Measurements from ENCODE around the gene SSH3. TPM values are rescaled to one million over a fixed set of nuclear protein-coding genes. Genes with fewer than 3 reads are reported as not detected.
"Not testable (repeated sequence)": the region's sequence is repeated elsewhere in the genome, so short reads cannot be mapped to it uniquely, and the experiment has no call there.

SSH3 gene
- total RNA-seq, 3 donors from 2014 or later (not counting 1 experiment from before 2014, with no cell fraction given), result 34.3 to 42.7 (median 38.1) TPM

DNA sequence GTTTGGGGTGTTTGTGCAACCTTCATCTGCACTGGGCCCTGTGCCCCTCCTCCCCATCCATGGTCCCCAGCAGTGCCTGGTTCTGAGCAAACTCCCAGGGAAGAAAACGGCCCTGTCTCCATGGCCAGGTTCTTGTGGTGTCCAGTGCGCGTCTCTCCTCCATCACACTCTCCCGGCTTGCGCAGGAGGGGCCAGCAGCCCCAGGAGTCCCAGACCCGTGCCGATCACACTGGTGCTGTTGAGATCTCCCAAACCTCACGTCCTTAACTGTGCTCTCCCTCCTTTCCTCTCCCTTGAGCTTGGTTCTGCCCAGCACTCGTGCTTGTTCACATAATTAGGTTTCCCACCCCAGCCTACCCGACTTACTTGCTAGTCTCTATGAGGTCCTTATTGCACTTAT is 48.0 kb upstream of the SSH3 start:
- ATAC-seq (no peak), DNase-seq (no peak)
- H3K27ac Mint-ChIP-seq, result peak overlapping the region; percentile 78 to 89
- intact Hi-C loops (cut with micrococcal nuclease), result no loop called here
- H3K27me3 ChIP-seq (ENCODE audit: control insufficient read depth, insufficient read depth, low read length), result no peaks in the 10 kb centered on the region
- H3K9me3 ChIP-seq (ENCODE audit: control insufficient read depth, insufficient read depth, low read length), result no peaks in the 10 kb centered on the region
- H3K36me3 Mint-ChIP-seq, result peaks cover 23% of the 10 kb centered on the region
- H3K4me3 Mint-ChIP-seq, result no peak overlapping the region
- H3K4me3 ChIP-seq (ENCODE audit: low read length), result no peak overlapping the region
- TF ChIP-seq, protein P1, sequence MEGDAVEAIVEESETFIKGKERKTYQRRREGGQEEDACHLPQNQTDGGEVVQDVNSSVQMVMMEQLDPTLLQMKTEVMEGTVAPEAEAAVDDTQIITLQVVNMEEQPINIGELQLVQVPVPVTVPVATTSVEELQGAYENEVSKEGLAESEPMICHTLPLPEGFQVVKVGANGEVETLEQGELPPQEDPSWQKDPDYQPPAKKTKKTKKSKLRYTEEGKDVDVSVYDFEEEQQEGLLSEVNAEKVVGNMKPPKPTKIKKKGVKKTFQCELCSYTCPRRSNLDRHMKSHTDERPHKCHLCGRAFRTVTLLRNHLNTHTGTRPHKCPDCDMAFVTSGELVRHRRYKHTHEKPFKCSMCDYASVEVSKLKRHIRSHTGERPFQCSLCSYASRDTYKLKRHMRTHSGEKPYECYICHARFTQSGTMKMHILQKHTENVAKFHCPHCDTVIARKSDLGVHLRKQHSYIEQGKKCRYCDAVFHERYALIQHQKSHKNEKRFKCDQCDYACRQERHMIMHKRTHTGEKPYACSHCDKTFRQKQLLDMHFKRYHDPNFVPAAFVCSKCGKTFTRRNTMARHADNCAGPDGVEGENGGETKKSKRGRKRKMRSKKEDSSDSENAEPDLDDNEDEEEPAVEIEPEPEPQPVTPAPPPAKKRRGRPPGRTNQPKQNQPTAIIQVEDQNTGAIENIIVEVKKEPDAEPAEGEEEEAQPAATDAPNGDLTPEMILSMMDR (IDR thresholded peaks at IDR 0.05), result no peak
- H3K4me1 Mint-ChIP-seq, result peaks cover 35 to 36% of the 10 kb centered on the region in 2 donors
- no peaks in the 10 kb centered on the region for H3K9me3 Mint-ChIP-seq
- no peaks in the 10 kb centered on the region for H3K27me3 Mint-ChIP-seq (ENCODE audit: low read depth in 2 of 2)
- H3K4me1 ChIP-seq (ENCODE audit: control insufficient read depth, insufficient read depth, low read length), result peaks cover 18% of the 10 kb centered on the region
- H3K27ac ChIP-seq (ENCODE audit: low read length), result no peak overlapping the region
- WGBS (ENCODE audit: insufficient coverage), result 97% methylated on average over 10 of the region's 10 CpGs
- H3K36me3 ChIP-seq (ENCODE audit: control insufficient read depth, insufficient read depth, low read length), result peaks cover 70% of the 10 kb centered on the region

DNA sequence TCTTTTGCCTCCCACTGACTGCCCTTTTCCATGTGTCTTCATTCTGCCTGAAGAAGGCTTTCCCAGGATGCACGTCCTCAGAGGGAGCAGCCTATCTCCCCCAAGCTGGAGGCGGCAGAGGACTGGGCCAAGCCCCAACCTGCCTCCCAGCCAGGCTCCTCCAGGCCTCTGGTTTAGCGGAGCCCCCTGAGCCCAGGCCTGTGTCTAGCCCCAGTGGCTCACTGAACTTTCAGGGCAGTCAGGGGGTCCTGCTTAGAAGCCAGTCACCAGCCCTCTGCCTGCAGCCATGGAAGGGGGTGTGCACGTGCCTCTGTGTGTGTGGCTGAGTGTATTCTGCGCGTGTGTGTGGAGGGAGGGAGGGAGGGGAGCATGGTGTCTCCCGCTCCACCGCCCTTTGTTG is 47.5 kb upstream of the SSH3 start:
- no peak for ATAC-seq
- Mint-ChIP-seq H3K9me3 (no peaks in the 10 kb centered on the region), H3K4me1 (peaks cover 35 to 36% of the 10 kb centered on the region in 2 donors), H3K27ac (peak overlapping the region; percentile 78 to 89), H3K27me3 (ENCODE audit: low read depth in 2 of 2) (no peaks in the 10 kb centered on the region), H3K4me3 (no peak overlapping the region), H3K36me3 (peaks cover 23% of the 10 kb centered on the region)
- intact Hi-C loops (cut with micrococcal nuclease), result no loop called here
- H3K4me3 ChIP-seq (ENCODE audit: low read length), result no peak overlapping the region
- H3K27ac ChIP-seq (ENCODE audit: low read length), result no peak overlapping the region
- H3K36me3 ChIP-seq (ENCODE audit: control insufficient read depth, insufficient read depth, low read length), result peaks cover 65% of the 10 kb centered on the region
- TF ChIP-seq, protein P1 (IDR thresholded peaks at IDR 0.05), result no peak
- 93% methylated on average over 8 of the region's 8 CpGs for WGBS (ENCODE audit: insufficient coverage)
- H3K4me1 ChIP-seq (ENCODE audit: control insufficient read depth, insufficient read depth, low read length), result peaks cover 18% of the 10 kb centered on the region
- H3K9me3 ChIP-seq (ENCODE audit: control insufficient read depth, insufficient read depth, low read length), result no peaks in the 10 kb centered on the region
- no peak for DNase-seq
- H3K27me3 ChIP-seq (ENCODE audit: control insufficient read depth, insufficient read depth, low read length), result no peaks in the 10 kb centered on the region

GRCh38 chr11:67256477-67257135 is 46.7 kb upstream of the SSH3 start:
- no peaks in the 10 kb centered on the region for H3K9me3 ChIP-seq (ENCODE audit: control insufficient read depth, insufficient read depth, low read length)
- H3K27me3 ChIP-seq (ENCODE audit: control insufficient read depth, insufficient read depth, low read length), result no peaks in the 10 kb centered on the region
- intact Hi-C loops (cut with micrococcal nuclease), result no loop called here
- H3K4me1 ChIP-seq (ENCODE audit: control insufficient read depth, insufficient read depth, low read length), result peaks cover 24% of the 10 kb centered on the region
- H3K36me3 Mint-ChIP-seq, result peaks cover 23% of the 10 kb centered on the region
- TF ChIP-seq, protein P1 (IDR thresholded peaks at IDR 0.05), result no peak
- peak overlapping the region; percentile 73 to 89 for H3K27ac Mint-ChIP-seq
- H3K4me3 ChIP-seq (ENCODE audit: low read length), result no peak overlapping the region
- no peak for ATAC-seq
- peaks cover 35 to 37% of the 10 kb centered on the region in 2 donors for H3K4me1 Mint-ChIP-seq
- no peaks in the 10 kb centered on the region for H3K27me3 Mint-ChIP-seq (ENCODE audit: low read depth in 2 of 2)
- no peak overlapping the region for H3K27ac ChIP-seq (ENCODE audit: low read length)
- H3K4me3 Mint-ChIP-seq, result no peak overlapping the region
- no peaks in the 10 kb centered on the region for H3K9me3 Mint-ChIP-seq
- no peak for DNase-seq
- 83% methylated on average over 5 of the region's 5 CpGs for WGBS (ENCODE audit: insufficient coverage)
- H3K36me3 ChIP-seq (ENCODE audit: control insufficient read depth, insufficient read depth, low read length), result peaks cover 58% of the 10 kb centered on the region

GRCh38 chr11:67260406-67260805 is 42.9 kb upstream of the SSH3 start:
- no peak for DNase-seq
- Histone ChIP-seq H3K36me3 (ENCODE audit: control insufficient read depth, insufficient read depth, low read length) (peaks cover 20% of the 10 kb centered on the region), H3K4me1 (ENCODE audit: control insufficient read depth, insufficient read depth, low read length) (peaks cover 29% of the 10 kb centered on the region), H3K27me3 (ENCODE audit: control insufficient read depth, insufficient read depth, low read length) (no peaks in the 10 kb centered on the region), H3K27ac (ENCODE audit: low read length) (no peak overlapping the region), H3K9me3 (ENCODE audit: control insufficient read depth, insufficient read depth, low read length) (no peaks in the 10 kb centered on the region), H3K4me3 (ENCODE audit: low read length) (no peak overlapping the region)
- Mint-ChIP-seq H3K4me1 (peaks cover 20 to 33% of the 10 kb centered on the region in 2 donors), H3K27me3 (ENCODE audit: low read depth in 2 of 2) (peaks cover 0 to 3% of the 10 kb centered on the region in 2 donors), H3K4me3 (peak overlapping the region; percentile 37), H3K36me3 (no peaks in the 10 kb centered on the region), H3K27ac (no peak overlapping the region), H3K9me3 (no peaks in the 10 kb centered on the region)
- TF ChIP-seq, protein P1 (IDR thresholded peaks at IDR 0.05), result no peak
- 89% methylated on average over 6 of the region's 6 CpGs for WGBS (ENCODE audit: insufficient coverage)
- intact Hi-C loops (cut with micrococcal nuclease), result no loop called here
- no peak for ATAC-seq

- H3K27me3 ChIP-seq (ENCODE audit: control insufficient read depth, insufficient read depth, low read length); H3K9me3 ChIP-seq (ENCODE audit: control insufficient read depth, insufficient read depth, low read length); H3K9me3 Mint-ChIP-seq; H3K4me3 ChIP-seq (ENCODE audit: low read length); H3K4me3 Mint-ChIP-seq; H3K27ac Mint-ChIP-seq; ATAC-seq; H3K27me3 Mint-ChIP-seq (ENCODE audit: low read depth in 2 of 2); intact Hi-C loops (cut with micrococcal nuclease); H3K27ac ChIP-seq (ENCODE audit: low read length); H3K36me3 Mint-ChIP-seq: not testable (repeated sequence)
- peak in 1 of 2 donors; percentile 58 for DNase-seq
- WGBS (ENCODE audit: insufficient coverage), result 44% methylated on average over 50 of the region's 50 CpGs
- peaks cover 26 to 38% of the 10 kb centered on the region in 2 donors for H3K4me1 Mint-ChIP-seq
- Histone ChIP-seq H3K36me3 (ENCODE audit: control insufficient read depth, insufficient read depth, low read length) (peaks cover 13% of the 10 kb centered on the region), H3K4me1 (ENCODE audit: control insufficient read depth, insufficient read depth, low read length) (peaks cover 36% of the 10 kb centered on the region)
Measured at GRCh38 chr11:67260885-67261639, 42.3 kb upstream of the SSH3 start.
